GM19324 (cell line): ENCODE data around the gene GRXCR2.
A peak's percentile ranks its signal among the peaks of the same experiment; 100 is the strongest.
"Not testable (repeated sequence)": the region's sequence is repeated elsewhere in the genome, so short reads cannot be mapped to it uniquely, and the experiment has no call there.

Experiments used
- ATAC-seq: cut with Tn5 transposase; IDR thresholded peaks from one replicate; pipeline ENCODE4 v1.9.1; 2021; ENCODE audit warnings: mild to moderate bottlenecking, moderate library complexity; ENCODE audit not compliant: unreplicated experiment, low FRiP score

GRXCR2 gene, protein sequence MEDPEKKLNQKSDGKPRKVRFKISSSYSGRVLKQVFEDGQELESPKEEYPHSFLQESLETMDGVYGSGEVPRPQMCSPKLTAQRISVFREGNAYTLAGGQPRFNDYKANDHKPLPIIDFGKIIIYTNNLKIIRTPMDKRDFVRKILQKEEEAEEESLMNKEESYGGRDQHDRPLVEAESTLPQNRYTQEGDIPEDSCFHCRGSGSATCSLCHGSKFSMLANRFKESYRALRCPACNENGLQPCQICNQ

GRCh38 chr5:145872914-145873313 is at the start of gene GRXCR2:
TSS of gene GRXCR2 (minus strand) at chr5:145873014. CDS start at chr5:145872968, 46 bp downstream.
- no peak for ATAC-seq

DNA sequence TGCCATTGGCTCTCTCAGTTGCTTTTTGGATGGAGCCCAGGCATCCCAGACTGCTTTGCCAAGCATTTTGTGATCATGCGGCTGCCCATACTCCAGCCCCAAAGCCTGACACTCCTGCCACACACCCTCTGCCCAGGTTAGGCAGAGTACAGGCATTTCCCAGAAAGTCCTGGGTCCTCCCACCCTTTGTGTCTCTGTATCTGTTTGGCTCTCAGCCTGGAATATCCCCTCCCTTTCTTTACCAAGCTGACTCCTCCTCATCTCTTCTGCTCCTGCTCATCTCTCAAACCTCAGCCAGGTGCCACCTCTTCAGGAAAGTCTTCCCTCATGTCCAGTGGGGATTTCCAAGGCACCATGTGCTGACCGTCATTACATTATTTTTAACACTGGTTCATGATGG is 49.2 kb upstream of the GRXCR2 start:
- no peak for ATAC-seq

DNA sequence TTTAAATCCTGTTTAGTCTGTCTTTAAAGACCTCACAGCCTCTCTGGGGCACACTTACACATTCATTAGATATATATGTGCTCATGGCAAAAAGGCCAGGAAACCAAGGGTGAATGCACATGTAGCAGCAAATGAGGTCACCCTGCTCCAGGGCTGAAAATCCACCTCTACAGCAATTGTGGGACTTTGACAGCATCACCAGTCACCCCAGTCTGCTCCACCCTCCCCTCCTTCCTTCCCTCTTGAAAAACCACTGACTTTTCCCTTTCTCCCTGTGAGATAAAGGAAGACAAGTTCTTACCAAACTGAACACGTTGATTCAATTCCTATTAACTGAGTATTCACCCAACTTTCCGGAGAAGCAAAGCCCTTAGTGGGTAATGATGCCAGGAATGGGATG is 48.4 kb upstream of the GRXCR2 start:
- ATAC-seq, result no peak

- ATAC-seq, result no peak
Observed at GRCh38 chr5:145920542-145921210, 47.9 kb upstream of the GRXCR2 start.

DNA sequence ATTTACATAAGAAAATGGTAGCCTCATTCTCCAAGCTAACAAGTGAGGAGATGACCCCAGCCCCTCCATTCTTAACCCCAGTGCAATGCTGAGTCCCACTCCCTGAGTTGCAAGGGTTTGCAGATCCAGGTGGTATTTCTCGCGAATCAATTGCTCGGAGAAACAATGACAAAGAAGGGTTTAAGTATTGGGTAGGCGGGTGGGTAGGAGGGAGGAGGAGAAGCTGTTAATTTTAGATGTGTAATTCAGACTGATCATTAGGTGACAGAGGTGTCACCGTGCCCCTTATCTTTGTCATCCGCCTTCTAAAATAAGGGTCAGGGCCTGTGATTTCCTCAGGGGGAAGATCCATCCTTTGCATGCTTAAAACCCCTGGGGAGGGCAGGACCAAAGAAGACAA is 46.6 kb upstream of the GRXCR2 start:
- no peak for ATAC-seq

- no peak for ATAC-seq
Observed at GRCh38 chr5:145918397-145918796, 45.6 kb upstream of the GRXCR2 start.

- ATAC-seq, result no peak
Observed at GRCh38 chr5:145917288-145917687, 44.5 kb upstream of the GRXCR2 start.

- ATAC-seq, result no peak
Observed at GRCh38 chr5:145915970-145916638, 43.3 kb upstream of the GRXCR2 start.

DNA sequence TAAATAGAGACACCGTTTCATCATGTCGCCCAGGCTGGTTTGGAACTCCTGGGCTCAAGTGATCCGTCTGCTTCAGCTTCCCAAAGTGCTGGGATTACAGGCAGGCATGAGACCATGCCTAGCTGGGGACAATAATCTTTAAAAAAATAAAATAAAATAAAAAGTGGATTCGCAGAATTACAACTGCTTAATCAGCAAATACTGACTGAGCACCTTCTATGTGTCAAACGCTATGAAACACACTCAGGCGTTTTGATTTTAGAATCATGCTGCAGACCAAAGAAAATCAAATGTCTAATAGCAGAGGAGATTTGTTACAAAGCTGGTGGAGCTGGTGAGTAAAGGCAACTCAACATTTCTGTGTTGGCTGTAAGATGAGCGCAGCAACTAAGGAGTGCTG is 40.9 kb upstream of the GRXCR2 start:
- no peak for ATAC-seq

- ATAC-seq, result no peak
Observed at GRCh38 chr5:145912594-145912993, 39.8 kb upstream of the GRXCR2 start.

DNA sequence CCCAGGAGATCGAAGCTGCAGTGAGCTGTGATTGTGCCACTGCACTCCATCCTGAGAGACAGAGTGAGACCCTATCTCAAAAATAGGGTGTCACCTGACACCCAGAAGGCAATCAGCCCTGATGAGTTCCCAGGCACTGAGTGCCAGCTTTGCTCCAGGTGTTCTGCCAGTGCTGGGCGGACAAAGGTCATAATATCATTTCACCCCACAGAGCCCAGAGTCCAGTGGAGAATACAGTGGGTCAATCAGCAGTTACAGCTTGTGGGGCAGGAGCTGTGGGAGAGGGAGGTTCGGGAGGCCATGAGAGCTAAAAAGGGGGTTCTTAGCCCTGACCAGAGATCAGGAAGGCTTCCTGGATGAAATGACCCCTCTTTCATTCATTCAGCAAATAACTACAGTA is 39.2 kb upstream of the GRXCR2 start:
- no peak for ATAC-seq

GRCh38 chr5:145911164-145911563 is 38.4 kb upstream of the GRXCR2 start:
- ATAC-seq, result no peak

- no peak for ATAC-seq
Observed at GRCh38 chr5:145908206-145908960, 35.6 kb upstream of the GRXCR2 start.

DNA sequence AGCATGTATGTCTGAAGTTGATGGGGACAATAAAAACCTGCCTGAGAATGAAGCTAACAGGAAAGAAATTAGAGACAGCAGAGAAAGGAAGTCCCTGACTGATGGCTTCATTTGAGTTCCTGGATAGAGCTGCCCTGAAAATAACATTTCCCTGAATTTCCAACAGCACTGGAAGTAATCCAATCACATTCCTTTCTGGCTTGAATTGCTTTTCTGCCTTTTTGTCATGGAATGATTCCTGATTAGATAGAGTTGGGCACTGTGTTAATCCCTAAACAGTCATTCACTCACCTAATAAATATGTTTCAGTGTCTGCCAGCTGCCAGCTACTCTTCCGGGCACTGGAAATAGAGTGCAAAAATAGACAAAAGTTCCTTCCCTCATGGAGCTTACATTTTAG is 33.6 kb upstream of the GRXCR2 start:
- no peak for ATAC-seq

DNA sequence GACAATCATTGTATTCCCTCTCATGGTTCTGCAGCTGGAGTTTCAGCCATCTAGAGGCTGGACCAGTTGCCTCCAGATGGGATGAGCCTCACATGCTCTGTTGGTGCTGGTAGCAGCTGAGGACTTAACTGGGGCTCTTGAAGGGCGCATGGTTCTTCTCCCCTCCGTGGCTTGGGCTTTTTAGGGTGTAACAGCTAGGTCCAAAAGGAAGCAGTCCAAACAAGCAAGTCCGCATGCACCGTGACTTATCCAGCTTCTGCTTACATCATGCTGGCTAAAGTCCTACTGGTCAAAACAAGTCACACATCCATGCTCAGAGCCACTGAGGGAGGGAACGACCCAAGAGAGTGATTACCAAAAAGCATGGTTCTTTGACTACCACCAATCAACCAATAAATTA is 31.9 kb upstream of the GRXCR2 start:
- ATAC-seq, result no peak

DNA sequence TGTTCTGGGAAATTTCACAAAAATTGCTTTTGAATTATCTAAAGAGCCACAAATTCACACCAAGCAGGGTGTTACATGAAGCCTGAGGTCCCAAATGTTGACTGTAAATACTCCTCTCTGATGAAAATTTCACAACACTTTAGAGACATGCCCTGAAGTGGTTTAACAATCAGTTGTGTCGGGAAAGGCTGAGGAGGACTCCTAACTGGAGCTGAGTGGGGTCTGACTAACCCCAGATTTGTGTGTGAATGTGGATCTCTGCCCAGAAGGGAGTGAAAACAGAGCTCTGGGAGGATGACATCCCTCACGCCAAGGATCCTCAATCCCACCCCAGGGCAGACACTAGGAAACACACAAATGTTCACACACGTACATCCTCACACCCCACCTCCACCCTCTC is 31.1 kb upstream of the GRXCR2 start:
- ATAC-seq, result no peak

GRCh38 chr5:145903113-145903512 is 30.3 kb upstream of the GRXCR2 start:
- peak; percentile 48 for ATAC-seq

GRCh38 chr5:145902421-145902820 is 29.6 kb upstream of the GRXCR2 start:
- no peak for ATAC-seq

DNA sequence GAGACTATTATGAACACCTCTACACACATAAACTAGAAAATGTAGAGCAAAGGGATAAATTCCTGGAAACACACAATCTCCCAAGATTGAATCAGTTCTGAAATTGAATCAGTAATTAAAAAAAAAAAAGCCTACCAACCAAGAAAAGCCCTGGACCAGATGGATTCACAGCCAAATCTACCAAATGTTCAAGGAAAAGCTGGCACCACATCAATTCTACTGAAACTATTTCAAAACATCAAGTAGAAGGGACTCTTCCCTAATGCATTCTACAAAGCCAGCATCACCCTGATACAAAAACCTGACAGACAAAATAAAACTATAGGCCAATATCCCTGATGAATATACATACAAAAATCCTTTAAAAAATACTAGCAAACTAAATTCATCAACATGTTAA is 25.4 kb upstream of the GRXCR2 start:
- no peak for ATAC-seq

DNA sequence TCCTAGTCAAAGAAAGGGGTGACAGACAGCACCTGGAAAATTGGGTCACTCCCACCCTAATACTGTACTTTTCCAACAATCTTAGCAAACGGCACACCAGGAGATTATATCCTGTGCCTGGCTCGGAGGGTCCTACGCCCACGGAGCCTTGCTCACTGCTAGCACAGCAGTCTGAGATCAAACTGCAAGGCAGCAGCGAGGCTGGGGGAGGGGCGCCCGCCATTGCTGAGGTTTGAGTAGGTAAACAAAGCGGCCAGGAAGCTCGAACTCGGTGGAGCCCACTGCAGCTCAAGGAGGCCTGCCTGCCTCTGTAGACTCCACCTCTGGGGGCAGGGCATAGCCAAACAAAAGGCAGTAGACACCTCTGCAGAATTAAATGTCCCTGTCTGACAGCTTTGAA is 18.6 kb upstream of the GRXCR2 start:
- ATAC-seq, result not testable (repeated sequence)

- ATAC-seq, result no peak
Observed at GRCh38 chr5:145889611-145890010, 16.8 kb upstream of the GRXCR2 start.
